GM18861 (cell line): ENCODE results near the gene RNF222.
"Not testable (repeated sequence)": the region's sequence is repeated elsewhere in the genome, so short reads cannot be mapped to it uniquely, and the experiment has no call there.

Experiments
- ATAC-seq: cut with Tn5 transposase; IDR thresholded peaks from one replicate; pipeline ENCODE4 v1.9.1; 2021; ENCODE audit not compliant: unreplicated experiment

The RNF222 gene

GRCh38 chr17:8347001-8347400, 50.6 kb downstream of the RNF222 start:
- ATAC-seq, result not testable (repeated sequence)

GRCh38 chr17:8345951-8346665, 51.5 kb downstream of the RNF222 start:
- ATAC-seq, result no peak

GRCh38 chr17:8345052-8345690, 52.5 kb downstream of the RNF222 start:
- no peak for ATAC-seq

- ATAC-seq, result no peak
These were observed 56.2 kb downstream of the RNF222 start for GRCh38 chr17:8341456-8341855.
